Esophagus squamous epithelium (tissue), 4 donors: ENCODE data around the gene SAMD11.

Experiments
- CTCF ChIP-seq, 6 experiments: fragments of 450-650 bp in 4 of 6; fragments of 200-600 bp in 2 of 6; sonication (generic) in 2 of 6; IDR thresholded peaks; one replicate each; pipeline ENCODE4 v1.5.1; 2016 to 2019; ENCODE audit warnings: antibody characterized with exemption in 6 of 6, mild to moderate bottlenecking in 4 of 6, moderate library complexity in 4 of 6
- POLR2A ChIP-seq, 4 donors: fragments of 450-650 bp; IDR thresholded peaks; one replicate each; pipeline ENCODE4 v1.6.1; 2017; ENCODE audit warnings: antibody characterized with exemption in 4 of 4, mild to moderate bottlenecking in 4 of 4, moderate library complexity in 3 of 4

- TF ChIP-seq CTCF (IDR thresholded peaks at IDR 0.05) (peak in 1 of 6 experiments; percentile 4), POLR2A (IDR thresholded peaks at IDR 0.05) (no peak)
These were observed 9.3 kb downstream of the SAMD11 start for GRCh38 chr1:932776-933602.
